Lung (tissue), 12 donors: Measurements from ENCODE around the gene TANC2. TPM values are rescaled to one million over a fixed set of nuclear protein-coding genes. Genes with fewer than 3 reads are reported as not detected.

Experiments used
- ATAC-seq: fragments of 200-7000 bp; cut with Tn5 transposase; one replicate; pipeline ENCODE4 v1.9.1; 2020; ENCODE audit warnings: moderate number of reproducible peaks; ENCODE audit not compliant: insufficient read depth, low FRiP score
- DNase-seq, 3 donors: peaks; one replicate each; pipeline ENCODE4 v3.0.0-alpha.2; 2013 to 2017
- H3K27ac ChIP-seq, 2 donors: one replicate each; pipeline ENCODE4 v1.5.1; 2013; ENCODE audit warnings: mild to moderate bottlenecking in 2 of 2, moderate library complexity in 2 of 2, control low read depth in 1 of 2, inconsistent platforms in 1 of 2, low read depth in 1 of 2, low read length in 1 of 2
- H3K27me3 ChIP-seq, 3 donors: one replicate each; pipeline ENCODE4 v1.5.1; 2013; ENCODE audit warnings: low read length in 2 of 3; ENCODE audit not compliant: control insufficient read depth in 3 of 3, insufficient read depth in 3 of 3
- H3K36me3 ChIP-seq, 4 donors: one replicate each; pipeline ENCODE4 v1.5.1; 2013; ENCODE audit warnings: low read length in 4 of 4, mild to moderate bottlenecking in 1 of 4, moderate library complexity in 1 of 4; ENCODE audit not compliant: control insufficient read depth in 4 of 4, insufficient read depth in 4 of 4
- H3K4me1 ChIP-seq, 5 donors: one replicate each; pipeline ENCODE4 v1.5.1; 2013; ENCODE audit warnings: low read length in 5 of 5, mild to moderate bottlenecking in 2 of 5, moderate library complexity in 1 of 5; ENCODE audit not compliant: control insufficient read depth in 5 of 5, insufficient read depth in 5 of 5
- H3K4me3 ChIP-seq: one replicate; pipeline ENCODE4 v1.5.1; 2013; ENCODE audit warnings: mild to moderate bottlenecking, control low read depth, moderate library complexity
- H3K9ac ChIP-seq, 2 donors: one replicate each; pipeline ENCODE4 v1.5.1; 2013; ENCODE audit warnings: low read length in 2 of 2, control low read depth in 1 of 2; ENCODE audit not compliant: insufficient read depth in 1 of 2
- H3K9me3 ChIP-seq, 4 donors: one replicate each; pipeline ENCODE4 v1.5.1; 2013; ENCODE audit warnings: low read length in 3 of 4, mild to moderate bottlenecking in 1 of 4, moderate library complexity in 1 of 4; ENCODE audit not compliant: control insufficient read depth in 4 of 4, insufficient read depth in 3 of 4
- CTCF ChIP-seq: IDR thresholded peaks from 2 replicates; pipeline ENCODE4 v1.5.1; 2012; ENCODE audit warnings: mild to moderate bottlenecking; ENCODE audit errors: control extremely low read depth, extremely low read depth
- whole genome bisulfite sequencing, 2 donors: extraction: QIAGEN DNeasy Blood & Tissue Kit; methylation state at CpG; one replicate each; pipeline ENCODE4 v1.1.7; 2013; 5-methylcytosine and 5-hydroxymethylcytosine counted together
- polyA plus RNA-seq, 2 donors: library from polyadenylated mRNA; stranded (reverse); fragments of 200-250 nt; gene quantifications; one replicate each; pipeline ENCODE4 v1.2.1, GENCODE V29; 2013
- total RNA-seq, 2 donors: library from RNA; depleted of rRNA in 1 of 2; stranded (reverse); fragments of >200 nt in 1 of 2; gene quantifications; one replicate each; pipeline ENCODE4 v1.2.1, GENCODE V29; 2014 to 2021
- donor health status: control.
- donor health status: control.
- donor health status: Bipolar disorder and iron deficiency.
- donor health status: healthy.
- donor health status: DM: yes; HTN: yes; CAD: no.

The TANC2 gene
- total and polyA plus RNA-seq, 4 donors, result 15.0 to 136 (median 52.4) TPM

DNA sequence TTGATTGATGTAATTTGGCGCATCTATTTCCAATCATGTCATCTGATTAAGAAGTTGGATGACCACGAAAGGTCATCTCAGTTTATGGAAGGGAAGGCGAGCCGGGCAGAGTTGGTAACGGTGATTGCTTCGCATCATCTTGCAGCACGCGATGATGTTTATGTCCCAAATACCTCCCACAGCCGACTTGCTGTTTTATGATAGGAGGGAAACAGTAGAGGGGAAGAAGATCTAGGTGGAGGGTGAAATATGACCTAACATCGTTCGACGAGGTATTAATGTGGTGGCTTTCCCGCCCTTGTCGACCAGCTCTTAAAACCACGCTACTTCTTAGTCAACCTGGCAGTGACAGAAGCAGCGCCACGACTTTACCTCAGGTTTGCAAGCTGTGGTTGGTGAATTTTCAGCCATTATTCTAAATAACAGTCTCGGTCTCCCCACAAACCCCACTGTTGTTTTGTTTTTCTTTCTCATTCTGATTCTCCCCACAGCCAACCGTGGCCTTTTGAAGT, 805 bp upstream of the TANC2 start:
- 66 to 73% methylated on average over 19 of the region's 19 CpGs for WGBS, 2 donors
- DNase-seq, result no peak
- H3K4me1 ChIP-seq, result peaks cover 0 to 33% (median 5%) of the 10 kb centered on the region in 5 donors
- H3K9me3 ChIP-seq, result no peaks in the 10 kb centered on the region
- no peak for TF ChIP-seq CTCF
- H3K36me3 ChIP-seq, result no peaks in the 10 kb centered on the region
- peak overlapping the region; percentile 78 to 88 for H3K27ac ChIP-seq
- peaks cover 0 to 6% (median 4%) of the 10 kb centered on the region in 3 donors for H3K27me3 ChIP-seq
- H3K9ac ChIP-seq, result peak overlapping the region in 1 of 2 donors; percentile 85
- ATAC-seq, result no peak
- H3K4me3 ChIP-seq, result no peak overlapping the region

DNA sequence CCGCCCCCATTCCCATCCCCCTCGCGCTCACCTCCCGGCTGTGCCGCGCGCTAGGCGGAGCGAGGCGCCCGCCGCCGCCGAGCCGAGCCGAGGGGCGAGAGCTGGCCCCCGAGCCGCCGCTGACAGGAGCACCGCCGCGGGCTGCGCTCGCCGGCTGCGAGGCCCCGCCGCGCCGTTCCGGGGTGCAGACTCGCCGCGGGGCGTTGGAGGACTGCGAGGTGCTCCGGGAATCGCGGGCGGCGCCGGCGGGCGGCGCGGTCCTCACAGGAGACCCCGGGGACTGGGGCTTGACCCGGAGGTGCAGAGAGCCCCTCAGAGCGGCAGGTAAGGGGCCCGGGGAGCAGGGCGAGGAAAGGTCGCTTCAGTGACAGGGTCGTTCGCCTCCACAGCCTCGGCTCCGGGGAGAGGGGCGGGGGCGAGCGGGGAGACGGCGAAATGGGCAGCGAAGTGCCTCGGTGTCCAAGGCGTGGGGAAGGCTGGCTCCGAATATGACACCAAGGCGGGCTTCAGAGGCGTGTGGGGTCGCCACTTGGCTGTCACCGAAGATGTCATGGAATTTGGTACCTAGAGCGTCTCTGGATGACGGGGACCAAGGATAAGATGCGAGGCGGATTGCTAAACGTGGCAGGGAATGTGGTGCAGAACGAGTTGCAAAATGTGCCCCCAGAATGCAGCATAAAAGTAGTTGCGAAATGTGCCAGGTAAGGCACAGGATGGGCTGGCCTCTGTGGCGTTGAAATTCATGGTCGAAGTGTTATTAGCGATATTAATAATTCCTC, 580 bp downstream of the TANC2 start:
- TF ChIP-seq CTCF, result no peak
- WGBS, 2 donors, result 1% methylated on average over 65 to 80 of the region's 80 CpGs
- H3K4me1 ChIP-seq, result peaks cover 0 to 33% (median 5%) of the 10 kb centered on the region in 5 donors
- no peaks in the 10 kb centered on the region for H3K9me3 ChIP-seq
- H3K4me3 ChIP-seq, result peak overlapping the region; percentile 89
- ATAC-seq (peak; percentile 21), DNase-seq (peak; percentile 32 to 37 (median 37))
- H3K9ac ChIP-seq, result peak overlapping the region; percentile 53 to 87
- H3K27me3 ChIP-seq, result peaks cover 0 to 6% (median 3%) of the 10 kb centered on the region in 3 donors
- H3K27ac ChIP-seq, result peak overlapping the region; percentile 78 to 95
- H3K36me3 ChIP-seq, result no peaks in the 10 kb centered on the region

- no peak for TF ChIP-seq CTCF
- WGBS, 2 donors, result 9 to 16% methylated on average over 4 of the region's 4 CpGs
- peak overlapping the region; percentile 89 for H3K4me3 ChIP-seq
- no peaks in the 10 kb centered on the region for H3K36me3 ChIP-seq
- ATAC-seq (no peak), DNase-seq (peak in 1 of 3 donors; percentile 20)
- peaks cover 0 to 33% (median 5%) of the 10 kb centered on the region in 5 donors for H3K4me1 ChIP-seq
- H3K27ac ChIP-seq, result no peak overlapping the region
- no peaks in the 10 kb centered on the region for H3K9me3 ChIP-seq
- H3K9ac ChIP-seq, result peak overlapping the region; percentile 53 to 87
- H3K27me3 ChIP-seq, result peaks cover 0 to 6% (median 3%) of the 10 kb centered on the region in 3 donors
These were observed 1.1 kb downstream of the TANC2 start for GRCh38 chr17:62967205-62967529.
